HEK293 (cell line): Measurements from ENCODE around the gene FHIT.
"Not testable (repeated sequence)": the region's sequence is repeated elsewhere in the genome, so short reads cannot be mapped to it uniquely, and the experiment has no call there.

Source experiments
- CTCF ChIA-PET: fragments of 350-600 bp; formaldehyde crosslinking; extraction: SDS; loops from one replicate; lab custom pipeline; 2021; ENCODE audit warnings: antibody characterized with exemption; lab: Yijun Ruan, JAX
- POLR2A ChIA-PET: fragments of 300-600 bp; formaldehyde crosslinking; extraction: SDS; loops from one replicate; lab custom pipeline; 2020; ENCODE audit warnings: antibody characterized with exemption, inconsistent platforms; lab: Yijun Ruan, JAX
- H3K27ac ChIP-seq: fragments of 200-500 bp; sonication (Bioruptor generic); 2 replicates; pipeline ENCODE4 v1.5.1; 2014; ENCODE audit warnings: low read depth, low read length, control low read depth, inconsistent platforms; ENCODE audit errors: extremely low read depth
- H3K36me3 ChIP-seq, 2 experiments: fragments of 200-500 bp in 1 of 2; sonication (Bioruptor generic) in 1 of 2; 1 replicate in 1 of 2; 2 replicates in 1 of 2; pipeline ENCODE4 v1.5.1; 2014 to 2017; ENCODE audit warnings: inconsistent platforms in 2 of 2, low read length in 2 of 2; ENCODE audit not compliant: control insufficient read depth in 2 of 2, insufficient read depth in 1 of 2
- H3K4me1 ChIP-seq: fragments of 200-500 bp; sonication (Bioruptor generic); 2 replicates; pipeline ENCODE4 v1.5.1; 2014; ENCODE audit warnings: mild to moderate bottlenecking, low read length, inconsistent platforms; ENCODE audit not compliant: control insufficient read depth, insufficient read depth
- H3K4me3 ChIP-seq: 2 replicates; pipeline ENCODE4 v1.5.1; 2011; ENCODE audit warnings: low read depth, mild to moderate bottlenecking, control low read depth, low read length, moderate library complexity
- H3K9me3 ChIP-seq: fragments of 200-500 bp; sonication (Bioruptor generic); 2 replicates; pipeline ENCODE4 v1.5.1; 2014; ENCODE audit warnings: low read depth, low read length, inconsistent platforms; ENCODE audit not compliant: control insufficient read depth, insufficient read depth
- BCL6B ChIP-seq: fragments of 450-650 bp; formaldehyde crosslinking; IDR thresholded peaks from 2 replicates; pipeline ENCODE4 v1.5.1; 2017; ENCODE audit warnings: missing biosample characterization, missing genetic modification characterization
- GFI1B ChIP-seq: fragments of 450-650 bp; formaldehyde crosslinking; IDR thresholded peaks from 2 replicates; pipeline ENCODE4 v1.5.1; 2016; ENCODE audit warnings: missing biosample characterization, missing genetic modification characterization
- HOXA7 ChIP-seq: sonication (generic); formaldehyde crosslinking; IDR thresholded peaks from 2 replicates; pipeline ENCODE4 v1.8.1; 2022; ENCODE audit warnings: missing genetic modification reagents, borderline replicate concordance
- PRDM2 ChIP-seq: fragments of 450-650 bp; formaldehyde crosslinking; IDR thresholded peaks from 2 replicates; pipeline ENCODE4 v1.5.1; 2016; ENCODE audit warnings: missing biosample characterization, missing genetic modification characterization, borderline replicate concordance
- SCRT1 ChIP-seq: fragments of 450-650 bp; formaldehyde crosslinking; IDR thresholded peaks from 2 replicates; pipeline ENCODE4 v1.5.1; 2016; ENCODE audit warnings: missing biosample characterization, missing genetic modification characterization, borderline replicate concordance
- ZBTB10 ChIP-seq: fragments of 450-650 bp; formaldehyde crosslinking; IDR thresholded peaks from 2 replicates; pipeline ENCODE4 v1.5.1; 2016; ENCODE audit warnings: missing biosample characterization, missing genetic modification characterization
- ZBTB26 ChIP-seq: fragments of 450-650 bp; formaldehyde crosslinking; optimal IDR thresholded peaks from 2 replicates; pipeline ENCODE3; 2016; ENCODE audit warnings: missing biosample characterization, mild to moderate bottlenecking, missing genetic modification characterization
- ZNF121 ChIP-seq: fragments of 450-650 bp; formaldehyde crosslinking; IDR thresholded peaks from 2 replicates; pipeline ENCODE4 v1.5.1; 2016; ENCODE audit warnings: missing biosample characterization, missing genetic modification characterization
- ZNF169 ChIP-seq: fragments of 450-650 bp; formaldehyde crosslinking; IDR thresholded peaks from 2 replicates; pipeline ENCODE4 v1.5.1; 2016; ENCODE audit warnings: missing biosample characterization, missing genetic modification characterization
- ZNF48 ChIP-seq: fragments of 450-650 bp; formaldehyde crosslinking; IDR thresholded peaks from 2 replicates; pipeline ENCODE4 v1.5.1; 2016; ENCODE audit warnings: missing biosample characterization, missing genetic modification characterization
- ZNF776 ChIP-seq: fragments of 450-650 bp; formaldehyde crosslinking; IDR thresholded peaks from 2 replicates; pipeline ENCODE4 v1.5.0; 2017; ENCODE audit warnings: missing biosample characterization, missing genetic modification characterization, borderline replicate concordance

The FHIT gene

GRCh38 chr3:60890226-60890625 is 361.0 kb downstream of the FHIT start (continued):
- TF ChIP-seq BCL6B (tag by site-specific recombination): no peak
- TF ChIP-seq ZBTB10 (tag by site-specific recombination): no peak
- no peak for TF ChIP-seq SCRT1 (tag by site-specific recombination)
- no peak for TF ChIP-seq GFI1B (tag by site-specific recombination)

- POLR2A ChIA-PET, H3K36me3 ChIP-seq, H3K4me3 ChIP-seq, H3K27ac ChIP-seq, H3K9me3 ChIP-seq, CTCF ChIA-PET, H3K4me1 ChIP-seq: not testable (repeated sequence)
Measured at GRCh38 chr3:60888952-60889351, 362.3 kb downstream of the FHIT start.

GRCh38 chr3:60887574-60887973 is 363.7 kb downstream of the FHIT start:
- no peak overlapping the region for H3K4me3 ChIP-seq
- TF ChIP-seq ZNF121 (no peak), PRDM2 (no peak)
- TF ChIP-seq, all 188 proteins: peak for 0
- ChIA-PET POLR2A (no interaction called here), CTCF (no interaction called here)
- Histone ChIP-seq H3K27ac (no peak overlapping the region), H3K36me3 (no peaks in the 10 kb centered on the region), H3K4me1 (no peaks in the 10 kb centered on the region), H3K9me3 (no peaks in the 10 kb centered on the region)

- no peaks in the 10 kb centered on the region for H3K4me1 ChIP-seq
- CTCF ChIA-PET: interaction anchor here (0.7 kb wide), 1 partner anchor 12 kb away, joined by 3 read pairs; no protein-coding TSS in a partner anchor
- TF ChIP-seq ZNF48 (tag by site-specific recombination) (no peak), ZBTB26 (tag by site-specific recombination) (no peak), ZNF169 (tag by site-specific recombination) (no peak), HOXA7 (CRISPR knock-in tag) (no peak), ZNF776 (tag by site-specific recombination) (no peak)
- H3K4me3 ChIP-seq: no peak overlapping the region
- no peak overlapping the region for H3K27ac ChIP-seq
- H3K9me3 ChIP-seq: no peaks in the 10 kb centered on the region
- H3K36me3 ChIP-seq: no peaks in the 10 kb centered on the region
- POLR2A ChIA-PET: no interaction called here
Measured at GRCh38 chr3:60886518-60886917, 364.7 kb downstream of the FHIT start.
